Occipital lobe (tissue), 2 donors: ENCODE results near the gene AGFG1. TPM values are rescaled to one million over a fixed set of nuclear protein-coding genes. Genes with fewer than 3 reads are reported as not detected.

Experiments
- DNase-seq: peaks from one replicate; lab custom pipeline; 2025; lab: John Stamatoyannopoulos, UW
- total RNA-seq: library from RNA; depleted of rRNA; stranded (reverse); fragments of >200 nt; gene quantifications from one replicate; pipeline ENCODE4 v1.2.3, GENCODE V29; 2014

Gene AGFG1
- total RNA-seq, 1 donor from 2014 or later, result 112 TPM

- DNase-seq, result no peak
These were observed 10.0 kb upstream of the AGFG1 start for GRCh38 chr2:227461811-227462461.

DNA sequence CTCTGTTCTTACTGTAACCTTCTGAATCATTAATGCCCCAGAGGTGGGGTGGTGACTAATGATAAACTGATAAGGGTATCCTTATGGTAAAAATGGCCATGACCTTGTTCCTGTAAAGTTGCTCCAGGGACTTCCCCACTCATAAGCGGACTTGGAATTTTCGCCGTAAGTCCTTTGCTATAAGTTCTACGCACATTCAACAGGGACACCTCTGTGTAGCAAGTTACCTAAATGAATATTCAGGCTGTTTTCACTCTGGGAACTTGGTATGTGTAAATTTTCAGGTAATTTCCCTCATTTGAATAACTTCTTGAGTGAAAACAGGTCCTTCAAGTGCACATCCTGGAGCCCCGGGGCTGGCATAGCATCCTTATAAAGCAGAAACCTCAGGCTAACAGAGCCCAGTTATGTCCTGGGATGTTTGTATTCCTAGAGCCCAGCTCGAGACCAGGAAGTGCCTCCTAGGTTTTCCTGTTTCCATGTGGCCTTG, 9.4 kb upstream of the AGFG1 start:
- no peak for DNase-seq

- DNase-seq, result no peak
These were observed 8.7 kb upstream of the AGFG1 start for GRCh38 chr2:227462972-227463931.

GRCh38 chr2:227464361-227464760, 7.6 kb upstream of the AGFG1 start:
- no peak for DNase-seq

DNA sequence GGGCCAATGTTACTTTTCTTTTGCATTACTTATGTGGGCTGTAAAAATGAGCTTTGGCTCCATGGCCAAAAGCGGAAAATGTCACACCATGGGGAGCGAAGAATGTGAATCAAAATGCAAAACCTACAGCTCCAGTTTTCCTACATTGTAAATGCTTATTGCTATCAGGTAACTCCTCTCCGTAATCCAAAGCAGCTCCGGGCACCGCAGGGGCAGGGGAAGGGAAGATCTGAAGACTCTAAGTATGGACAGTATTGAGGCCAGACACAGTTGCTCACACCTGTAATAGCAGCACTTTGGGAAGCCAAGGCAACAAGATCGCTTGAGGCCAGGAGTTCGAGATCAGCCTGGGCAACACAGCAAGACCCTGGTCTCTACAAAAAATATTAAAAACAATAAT, 7.1 kb upstream of the AGFG1 start:
- no peak for DNase-seq

- no peak for DNase-seq
These were observed 4.9 kb upstream of the AGFG1 start for GRCh38 chr2:227466887-227467600.

GRCh38 chr2:227471412-227471811, 544 bp upstream of the AGFG1 start:
- no peak for DNase-seq

GRCh38 chr2:227472265-227473121, 537 bp downstream of the AGFG1 start:
- peak; percentile 40 for DNase-seq

DNA sequence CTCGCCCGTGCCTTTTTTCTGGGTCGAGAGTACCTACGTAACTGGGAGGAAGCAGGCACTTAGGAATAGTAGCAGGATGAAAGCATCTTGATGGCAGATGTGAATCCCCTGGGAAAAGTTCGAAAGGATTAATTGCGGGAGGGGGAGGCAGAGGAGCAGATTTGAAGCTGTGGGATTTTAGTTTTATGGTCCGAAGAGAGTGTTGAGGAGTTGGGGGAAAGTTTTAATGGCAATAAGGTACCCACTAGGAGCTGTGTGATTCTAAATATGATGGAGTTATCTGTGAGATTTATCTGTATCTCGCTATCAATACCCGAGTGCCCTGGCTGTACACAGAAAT, 1.1 kb downstream of the AGFG1 start:
- no peak for DNase-seq

- no peak for DNase-seq
These were observed 1.9 kb downstream of the AGFG1 start for GRCh38 chr2:227473806-227474205.

GRCh38 chr2:227474410-227474809, 2.5 kb downstream of the AGFG1 start:
- DNase-seq, result no peak

DNA sequence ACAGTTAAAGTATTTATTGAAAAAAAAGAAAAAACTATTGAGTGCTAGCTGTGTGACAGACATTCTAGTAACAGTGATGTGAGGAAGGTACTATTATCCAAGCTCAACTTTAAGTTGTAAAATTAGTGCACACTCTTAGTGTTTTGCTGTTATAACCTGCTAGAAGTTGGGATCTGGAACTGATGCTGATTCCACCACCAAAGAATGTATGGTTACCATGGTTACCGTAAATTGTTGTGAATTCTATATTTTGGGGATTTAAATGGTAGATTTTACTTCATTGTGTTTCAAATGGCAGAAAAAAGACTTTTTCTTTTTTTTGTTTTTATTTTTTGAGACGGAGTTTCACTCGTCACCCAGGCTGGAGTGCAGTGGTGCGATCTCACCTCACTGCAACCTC, 5.3 kb downstream of the AGFG1 start:
- no peak for DNase-seq

DNA sequence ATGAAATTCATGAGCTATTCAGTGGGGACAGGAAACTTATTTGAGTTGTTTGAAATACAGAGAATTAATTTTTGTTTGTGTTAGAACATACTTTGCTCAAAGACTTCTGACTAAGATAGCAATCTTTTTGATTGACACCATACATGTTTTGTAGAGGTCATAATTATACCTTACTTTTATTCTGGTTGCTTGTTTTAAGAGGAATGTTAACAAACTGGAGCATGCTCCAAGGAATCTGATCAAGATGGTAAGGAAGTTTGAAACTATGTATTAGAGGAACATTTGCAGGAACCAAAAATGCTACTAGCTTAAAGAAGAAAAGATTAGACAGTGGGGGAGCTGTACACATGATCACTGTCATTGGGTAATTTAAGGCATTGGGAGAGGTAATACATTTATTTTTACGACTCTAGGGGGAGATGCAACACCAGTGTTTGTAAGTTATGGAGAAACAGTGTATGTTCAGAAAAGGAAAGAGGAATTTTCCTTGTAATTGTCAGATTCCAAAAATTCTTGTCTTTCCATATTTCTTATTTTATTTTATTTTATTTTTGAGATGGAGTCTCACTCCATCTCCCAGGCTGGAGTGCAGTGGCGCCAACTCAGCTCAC, 8.0 kb downstream of the AGFG1 start:
- no peak for DNase-seq

- DNase-seq, result no peak
These were observed 8.6 kb downstream of the AGFG1 start for GRCh38 chr2:227480528-227480927.

DNA sequence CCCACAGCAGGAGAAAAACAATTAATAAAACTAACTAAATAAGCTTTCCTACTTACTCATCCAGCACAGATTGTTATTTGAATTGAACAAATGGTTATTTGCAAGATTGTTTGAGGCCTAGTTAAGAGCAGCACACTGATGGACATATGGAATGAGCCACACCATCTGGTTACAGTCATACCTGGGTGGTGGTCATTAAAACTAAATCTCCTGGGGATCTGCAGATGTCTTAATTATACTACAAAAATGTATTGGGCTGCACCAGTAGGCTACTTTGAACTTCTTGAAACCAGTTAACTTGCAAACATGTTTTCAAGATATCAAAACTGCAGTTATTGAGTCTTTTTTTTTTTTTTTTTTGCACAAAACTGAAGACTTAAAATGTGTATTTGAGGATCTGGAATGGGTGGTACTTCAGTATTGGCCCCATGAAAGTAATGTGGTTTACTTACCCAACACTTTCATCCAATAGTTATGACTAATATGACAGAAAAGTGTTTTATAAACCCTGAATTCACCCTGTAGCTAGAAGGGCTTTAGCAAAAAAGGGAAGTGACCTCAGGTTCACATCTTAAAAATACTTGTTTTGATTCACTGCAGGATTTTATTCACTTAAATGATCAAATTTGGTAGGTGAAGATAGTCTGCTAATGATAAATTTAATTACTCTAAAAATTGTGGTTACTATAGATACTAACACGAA, 10.8 kb downstream of the AGFG1 start:
- DNase-seq, result no peak

DNA sequence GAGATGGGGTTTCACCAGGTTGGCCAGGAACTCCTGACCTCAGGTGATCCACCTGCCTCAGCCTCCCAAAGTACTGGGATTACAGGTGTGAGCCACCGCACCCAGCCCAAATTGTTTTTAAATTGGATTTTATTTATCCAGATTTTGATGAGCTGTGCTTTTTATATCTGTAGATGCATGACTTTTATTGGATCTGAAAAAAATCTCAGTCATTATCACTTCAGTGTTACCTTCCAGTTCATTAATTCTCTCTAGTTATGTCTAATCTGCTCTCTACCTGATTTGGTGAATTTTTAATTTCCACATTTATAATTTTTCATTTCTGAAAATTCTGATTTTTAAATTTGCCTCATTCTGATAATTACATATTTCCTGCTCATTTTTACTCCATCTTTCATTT, 13.5 kb downstream of the AGFG1 start:
- no peak for DNase-seq

- DNase-seq, result no peak
These were observed 14.7 kb downstream of the AGFG1 start for GRCh38 chr2:227486688-227487087.

GRCh38 chr2:227488045-227488444, 16.1 kb downstream of the AGFG1 start:
- DNase-seq, result no peak

- DNase-seq, result no peak
These were observed 19.4 kb downstream of the AGFG1 start for GRCh38 chr2:227491386-227491785.

GRCh38 chr2:227493524-227493923, 21.6 kb downstream of the AGFG1 start:
- DNase-seq, result no peak
